ENCODE measurements around the gene SLC44A1.

The SLC44A1 gene

GRCh38 chr9:105296877-105297287, 52.4 kb downstream of the SLC44A1 start:
- ATAC-seq: peak; percentile 82
- TF ChIP-seq TCF4 (CRISPR knock-in tag; IDR thresholded peaks at IDR 0.05; ENCODE audit: borderline replicate concordance): no peak
- no peak for TF ChIP-seq TOX (CRISPR knock-in tag; IDR thresholded peaks at IDR 0.05; ENCODE audit: borderline replicate concordance)
- peak; percentile 30; the same call in 1 of the 2 replicates for TF ChIP-seq ISL1 (CRISPR knock-in tag; IDR thresholded peaks at IDR 0.05)
- TF ChIP-seq ZNF565 (CRISPR knock-in tag; conservative IDR thresholded peaks at IDR 0.05; ENCODE audit: low read depth): no peak
- TF ChIP-seq POU6F1 (CRISPR knock-in tag; IDR thresholded peaks at IDR 0.05; ENCODE audit: borderline replicate concordance, low read depth): no peak

- TF ChIP-seq RARB (CRISPR knock-in tag; IDR thresholded peaks at IDR 0.05): no peak
- no peak for ATAC-seq
Observed at GRCh38 chr9:105297442-105298075, 53.1 kb downstream of the SLC44A1 start.

DNA sequence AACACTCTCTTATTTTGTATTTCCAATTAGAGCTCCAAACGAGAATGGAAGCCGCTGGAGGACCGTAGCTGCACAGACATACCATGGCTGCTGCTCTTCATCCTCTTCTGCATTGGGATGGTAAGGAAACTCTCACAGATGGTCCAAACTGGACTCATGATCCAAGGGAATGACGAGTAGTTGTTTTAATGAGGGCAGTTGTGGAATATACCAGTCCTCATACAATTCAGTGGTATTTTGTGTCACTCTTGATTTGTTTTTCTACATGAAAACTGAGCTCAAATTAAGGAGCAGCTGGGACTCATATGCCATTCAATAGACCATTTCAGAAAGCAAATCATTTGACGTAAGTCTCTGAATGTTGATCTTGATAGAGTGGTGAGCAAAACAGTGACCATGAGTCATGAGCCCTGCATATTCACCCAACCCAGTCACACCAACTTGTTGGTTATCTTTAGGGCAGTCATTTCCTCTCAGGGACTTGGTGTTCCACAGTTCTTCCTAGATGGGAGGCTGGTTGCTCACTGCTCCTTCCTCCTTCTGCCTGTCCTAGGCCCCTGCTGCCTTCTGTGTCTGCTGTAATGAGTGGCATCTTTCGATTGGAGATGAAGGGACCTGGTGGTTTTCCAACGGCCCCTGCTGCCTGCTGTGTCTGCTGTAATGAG, 54.9 kb downstream of the SLC44A1 start:
- peak; percentile 85 for ATAC-seq
- TF ChIP-seq ISL1 (CRISPR knock-in tag; IDR thresholded peaks at IDR 0.05) (peak; percentile 27; the same call in 1 of the 2 replicates), ZNF565 (CRISPR knock-in tag; conservative IDR thresholded peaks at IDR 0.05; ENCODE audit: low read depth) (no peak), SNAI2 (CRISPR knock-in tag; IDR thresholded peaks at IDR 0.05) (no peak)
- TF ChIP-seq, protein P1, sequence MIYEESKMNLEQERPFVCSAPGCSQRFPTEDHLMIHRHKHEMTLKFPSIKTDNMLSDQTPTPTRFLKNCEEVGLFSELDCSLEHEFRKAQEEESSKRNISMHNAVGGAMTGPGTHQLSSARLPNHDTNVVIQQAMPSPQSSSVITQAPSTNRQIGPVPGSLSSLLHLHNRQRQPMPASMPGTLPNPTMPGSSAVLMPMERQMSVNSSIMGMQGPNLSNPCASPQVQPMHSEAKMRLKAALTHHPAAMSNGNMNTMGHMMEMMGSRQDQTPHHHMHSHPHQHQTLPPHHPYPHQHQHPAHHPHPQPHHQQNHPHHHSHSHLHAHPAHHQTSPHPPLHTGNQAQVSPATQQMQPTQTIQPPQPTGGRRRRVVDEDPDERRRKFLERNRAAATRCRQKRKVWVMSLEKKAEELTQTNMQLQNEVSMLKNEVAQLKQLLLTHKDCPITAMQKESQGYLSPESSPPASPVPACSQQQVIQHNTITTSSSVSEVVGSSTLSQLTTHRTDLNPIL (CRISPR knock-in tag; IDR thresholded peaks at IDR 0.05; ENCODE audit: low read depth): no peak

- no peak for ATAC-seq
- TF ChIP-seq CSDC2 (CRISPR knock-in tag; IDR thresholded peaks at IDR 0.05) (no peak), TOX (CRISPR knock-in tag; IDR thresholded peaks at IDR 0.05; ENCODE audit: borderline replicate concordance) (no peak), CSRNP3 (CRISPR knock-in tag; IDR thresholded peaks at IDR 0.05) (no peak), OSR1 (CRISPR knock-in tag; IDR thresholded peaks at IDR 0.05) (no peak), ESRRG (CRISPR knock-in tag; IDR thresholded peaks at IDR 0.05) (no peak), TSHZ2 (CRISPR knock-in tag; IDR thresholded peaks at IDR 0.05) (no peak), ZNF8 (CRISPR knock-in tag; IDR thresholded peaks at IDR 0.05) (no peak)
Observed at GRCh38 chr9:105302728-105303127, 58.3 kb downstream of the SLC44A1 start.

DNA sequence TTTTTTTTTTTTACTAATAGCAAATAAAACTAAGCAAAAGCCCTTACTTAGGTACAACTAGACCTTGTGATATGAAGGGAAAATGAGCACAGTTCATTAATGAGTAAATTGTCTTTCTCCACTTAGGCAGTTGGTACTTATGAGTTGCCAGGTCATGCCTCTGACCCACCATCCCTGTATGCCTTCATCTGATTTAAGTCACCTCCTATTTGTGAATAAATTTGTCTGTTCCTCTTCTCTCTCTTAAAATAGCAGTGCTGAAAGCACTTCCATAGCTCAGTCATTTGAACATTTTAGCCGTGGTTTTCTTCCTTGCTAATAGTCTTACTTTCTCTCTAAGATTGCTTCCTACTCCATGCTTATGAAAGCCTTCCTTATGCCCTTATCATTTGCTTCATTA, 61.4 kb downstream of the SLC44A1 start:
- no peak for TF ChIP-seq ZNF70 (CRISPR knock-in tag; IDR thresholded peaks at IDR 0.05)
- no peak for TF ChIP-seq ZFP30 (CRISPR knock-in tag; IDR thresholded peaks at IDR 0.05)
- no peak for TF ChIP-seq TCF4 (CRISPR knock-in tag; IDR thresholded peaks at IDR 0.05; ENCODE audit: borderline replicate concordance)
- TF ChIP-seq SNAI2 (CRISPR knock-in tag; IDR thresholded peaks at IDR 0.05): no peak
- no peak for TF ChIP-seq ISL1 (CRISPR knock-in tag; IDR thresholded peaks at IDR 0.05)
- TF ChIP-seq POU6F1 (CRISPR knock-in tag; IDR thresholded peaks at IDR 0.05; ENCODE audit: borderline replicate concordance, low read depth): no peak
- no peak for TF ChIP-seq TSHZ2 (CRISPR knock-in tag; IDR thresholded peaks at IDR 0.05)
- no peak for TF ChIP-seq ZNF8 (CRISPR knock-in tag; IDR thresholded peaks at IDR 0.05)
- TF ChIP-seq PPARA (CRISPR knock-in tag; IDR thresholded peaks at IDR 0.05; ENCODE audit: borderline replicate concordance): no peak
- TF ChIP-seq, protein P1 (CRISPR knock-in tag; IDR thresholded peaks at IDR 0.05; ENCODE audit: low read depth): no peak
- TF ChIP-seq GLIS3 (CRISPR knock-in tag; IDR thresholded peaks at IDR 0.05): no peak
- ATAC-seq: no peak

Measured in SK-N-SH treated with all-trans-retinoic acid at 6 μM for 48 hours (cell line).